Activated naive CD8-positive, alpha-beta T cell treated with anti-CD3 and anti-CD28 coated beads, Interleukin-2, amount 50 U/mL, for 24 hours (primary cell): ENCODE data around the gene B4GALT6.

Source experiments
- ATAC-seq: fragments of 150-1000 bp; cut with Tn5 transposase; one replicate; pipeline ENCODE4 v1.10.0; 2021
- DNase-seq: peaks from one replicate; pipeline ENCODE4 v3.0.0; 2021
- H3K27ac Mint-ChIP-seq: one replicate; pipeline ENCODE4 v1.8.0; 2021; ENCODE audit warnings: mild to moderate bottlenecking, mixed read lengths
- H3K27me3 Mint-ChIP-seq: one replicate; pipeline ENCODE4 v1.8.0; 2021; ENCODE audit warnings: mixed read lengths
- H3K36me3 Mint-ChIP-seq: one replicate; pipeline ENCODE4 v1.8.0; 2021; ENCODE audit warnings: low read depth, mixed read lengths
- H3K4me1 Mint-ChIP-seq: one replicate; pipeline ENCODE4 v1.8.0; 2021; ENCODE audit warnings: mixed read lengths
- H3K4me3 Mint-ChIP-seq: one replicate; pipeline ENCODE4 v1.8.0; 2021; ENCODE audit warnings: mild to moderate bottlenecking, moderate library complexity, mixed read lengths
- H3K9me3 Mint-ChIP-seq: one replicate; pipeline ENCODE4 v1.8.0; 2021; ENCODE audit warnings: mixed read lengths

B4GALT6 gene

DNA sequence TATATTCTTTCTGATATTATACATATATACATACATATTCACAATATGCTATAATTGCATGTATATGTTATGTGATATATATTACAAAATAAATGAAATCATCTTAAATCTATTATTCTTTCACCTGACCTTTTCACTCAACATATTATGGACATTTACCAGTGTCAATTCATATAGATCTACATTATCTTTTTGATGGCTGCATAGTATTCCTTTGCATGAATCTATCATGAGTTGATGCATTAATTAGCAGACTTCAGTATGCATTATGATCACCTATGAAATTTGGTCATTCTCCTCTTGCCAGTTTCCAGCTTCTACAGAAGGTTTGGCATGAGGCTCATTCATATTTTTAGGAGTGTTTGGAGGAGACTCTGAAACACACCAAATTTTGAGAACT lies 23.4 kb upstream of the B4GALT6 start:
- no peak for ATAC-seq
- H3K27ac Mint-ChIP-seq, result no peak overlapping the region
- no peaks in the 10 kb centered on the region for H3K36me3 Mint-ChIP-seq
- H3K4me1 Mint-ChIP-seq, result no peaks in the 10 kb centered on the region
- no peaks in the 10 kb centered on the region for H3K27me3 Mint-ChIP-seq
- H3K9me3 Mint-ChIP-seq, result no peaks in the 10 kb centered on the region
- DNase-seq, result no peak
- H3K4me3 Mint-ChIP-seq, result no peak overlapping the region

- no peaks in the 10 kb centered on the region for H3K36me3 Mint-ChIP-seq
- peaks cover 3% of the 10 kb centered on the region for H3K9me3 Mint-ChIP-seq
- H3K4me1 Mint-ChIP-seq, result no peaks in the 10 kb centered on the region
- DNase-seq (no peak), ATAC-seq (no peak)
- H3K27ac Mint-ChIP-seq, result no peak overlapping the region
- H3K4me3 Mint-ChIP-seq, result no peak overlapping the region
- no peaks in the 10 kb centered on the region for H3K27me3 Mint-ChIP-seq
Observed at GRCh38 chr18:31702449-31702848, 18.1 kb upstream of the B4GALT6 start.

DNA sequence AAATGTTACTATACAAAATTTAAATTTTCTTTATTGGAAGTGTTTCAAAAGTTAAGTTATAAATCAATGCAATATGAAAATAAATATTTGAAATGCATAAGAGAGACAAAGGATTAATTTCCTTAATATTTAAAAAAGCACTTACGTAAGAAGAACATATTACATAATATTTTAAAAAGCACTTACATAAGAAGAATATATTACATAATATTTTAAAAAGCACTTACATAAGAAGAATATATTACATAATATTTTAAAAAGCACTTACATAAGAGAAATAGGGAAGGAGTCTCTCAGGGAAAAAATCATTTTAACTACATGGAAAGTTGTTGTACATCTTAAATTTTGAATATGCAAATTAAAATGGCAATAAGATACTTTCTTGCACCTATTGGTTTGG lies 17.4 kb upstream of the B4GALT6 start:
- Mint-ChIP-seq H3K9me3 (peaks cover 3% of the 10 kb centered on the region), H3K27me3 (no peaks in the 10 kb centered on the region), H3K4me1 (no peaks in the 10 kb centered on the region), H3K27ac (no peak overlapping the region), H3K4me3 (no peak overlapping the region), H3K36me3 (no peaks in the 10 kb centered on the region)
- DNase-seq (no peak), ATAC-seq (no peak)

GRCh38 chr18:31700990-31701389 lies 16.6 kb upstream of the B4GALT6 start:
- DNase-seq, result no peak
- no peak overlapping the region for H3K27ac Mint-ChIP-seq
- peaks cover 3% of the 10 kb centered on the region for H3K9me3 Mint-ChIP-seq
- H3K27me3 Mint-ChIP-seq, result peaks cover under 1% of the 10 kb centered on the region
- no peak for ATAC-seq
- H3K4me1 Mint-ChIP-seq, result no peaks in the 10 kb centered on the region
- H3K4me3 Mint-ChIP-seq, result no peak overlapping the region
- H3K36me3 Mint-ChIP-seq, result no peaks in the 10 kb centered on the region

DNA sequence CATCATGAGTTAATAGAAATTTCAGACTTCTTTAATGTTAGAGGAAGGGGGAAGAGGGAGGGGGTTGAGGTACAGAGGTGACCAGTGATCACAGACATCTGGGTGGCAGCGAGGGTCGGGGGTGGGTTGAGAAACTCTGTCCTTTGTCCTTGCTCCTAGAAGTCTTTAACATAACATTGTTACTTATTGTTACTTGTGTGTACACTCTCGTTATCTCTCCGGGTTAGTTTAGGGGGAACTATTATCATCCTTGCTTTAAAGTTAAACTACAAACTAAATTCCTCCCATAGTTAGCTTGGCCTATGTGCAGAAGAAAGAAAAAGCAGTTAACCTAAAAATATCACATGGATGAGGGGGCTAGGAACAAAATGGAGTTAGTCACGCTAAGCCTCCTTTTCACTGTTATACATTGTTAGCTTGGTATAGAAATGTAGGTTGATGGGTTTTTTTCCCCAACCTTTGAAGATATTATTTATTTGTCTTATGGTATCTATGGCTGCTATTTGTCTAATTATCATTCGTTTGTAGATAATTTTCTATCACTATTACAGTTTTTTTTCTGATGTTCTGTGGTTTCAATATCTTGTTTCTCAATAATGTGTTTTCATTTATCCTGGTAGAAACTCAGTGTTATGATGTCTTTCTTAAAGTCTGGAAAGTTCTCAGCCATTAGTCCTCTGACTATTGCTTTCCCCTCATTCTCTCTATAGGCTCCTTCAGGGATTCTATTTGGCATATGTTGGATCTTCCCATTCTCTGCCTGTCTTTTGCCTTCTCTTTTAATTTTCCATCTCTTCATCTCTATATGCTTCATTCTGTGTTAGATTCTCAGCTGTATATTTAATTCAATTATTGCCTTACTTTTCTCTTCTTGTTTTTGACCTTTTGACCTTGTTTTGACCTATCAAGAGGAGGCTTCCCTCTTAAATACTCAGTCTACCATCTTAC lies 13.2 kb upstream of the B4GALT6 start:
- no peak for DNase-seq
- ATAC-seq, result no peak
- Mint-ChIP-seq H3K36me3 (no peaks in the 10 kb centered on the region), H3K27ac (no peak overlapping the region), H3K9me3 (peaks cover 3% of the 10 kb centered on the region), H3K27me3 (peaks cover 6% of the 10 kb centered on the region), H3K4me1 (no peaks in the 10 kb centered on the region), H3K4me3 (no peak overlapping the region)

GRCh38 chr18:31695989-31696388 lies 11.6 kb upstream of the B4GALT6 start:
- H3K4me1 Mint-ChIP-seq, result no peaks in the 10 kb centered on the region
- ATAC-seq, result no peak
- peaks cover 3% of the 10 kb centered on the region for H3K9me3 Mint-ChIP-seq
- H3K36me3 Mint-ChIP-seq, result no peaks in the 10 kb centered on the region
- H3K27me3 Mint-ChIP-seq, result peaks cover 6% of the 10 kb centered on the region
- DNase-seq, result no peak
- H3K27ac Mint-ChIP-seq, result no peak overlapping the region
- no peak overlapping the region for H3K4me3 Mint-ChIP-seq

- ATAC-seq, result no peak
- Mint-ChIP-seq H3K36me3 (no peaks in the 10 kb centered on the region), H3K4me3 (no peak overlapping the region), H3K27ac (no peak overlapping the region), H3K4me1 (no peaks in the 10 kb centered on the region), H3K9me3 (peaks cover 3% of the 10 kb centered on the region), H3K27me3 (peaks cover 9% of the 10 kb centered on the region)
- DNase-seq, result no peak
Observed at GRCh38 chr18:31694297-31694696, 9.9 kb upstream of the B4GALT6 start.

GRCh38 chr18:31688606-31689005 lies 4.2 kb upstream of the B4GALT6 start:
- Mint-ChIP-seq H3K36me3 (no peaks in the 10 kb centered on the region), H3K27me3 (peaks cover 24% of the 10 kb centered on the region), H3K4me1 (peaks cover 10% of the 10 kb centered on the region), H3K9me3 (no peaks in the 10 kb centered on the region), H3K4me3 (no peak overlapping the region), H3K27ac (no peak overlapping the region)
- ATAC-seq (no peak), DNase-seq (no peak)

GRCh38 chr18:31686986-31687928 lies 2.9 kb upstream of the B4GALT6 start:
- H3K36me3 Mint-ChIP-seq, result no peaks in the 10 kb centered on the region
- DNase-seq, result no peak
- peaks cover 37% of the 10 kb centered on the region for H3K27me3 Mint-ChIP-seq
- ATAC-seq, result no peak
- no peaks in the 10 kb centered on the region for H3K9me3 Mint-ChIP-seq
- H3K27ac Mint-ChIP-seq, result no peak overlapping the region
- peaks cover 12% of the 10 kb centered on the region for H3K4me1 Mint-ChIP-seq
- no peak overlapping the region for H3K4me3 Mint-ChIP-seq

- no peak for ATAC-seq
- H3K4me1 Mint-ChIP-seq, result peaks cover 12% of the 10 kb centered on the region
- H3K27ac Mint-ChIP-seq, result no peak overlapping the region
- no peaks in the 10 kb centered on the region for H3K36me3 Mint-ChIP-seq
- no peak for DNase-seq
- H3K27me3 Mint-ChIP-seq, result peaks cover 41% of the 10 kb centered on the region
- H3K4me3 Mint-ChIP-seq, result no peak overlapping the region
- H3K9me3 Mint-ChIP-seq, result no peaks in the 10 kb centered on the region
Observed at GRCh38 chr18:31686572-31686971, 2.2 kb upstream of the B4GALT6 start.

DNA sequence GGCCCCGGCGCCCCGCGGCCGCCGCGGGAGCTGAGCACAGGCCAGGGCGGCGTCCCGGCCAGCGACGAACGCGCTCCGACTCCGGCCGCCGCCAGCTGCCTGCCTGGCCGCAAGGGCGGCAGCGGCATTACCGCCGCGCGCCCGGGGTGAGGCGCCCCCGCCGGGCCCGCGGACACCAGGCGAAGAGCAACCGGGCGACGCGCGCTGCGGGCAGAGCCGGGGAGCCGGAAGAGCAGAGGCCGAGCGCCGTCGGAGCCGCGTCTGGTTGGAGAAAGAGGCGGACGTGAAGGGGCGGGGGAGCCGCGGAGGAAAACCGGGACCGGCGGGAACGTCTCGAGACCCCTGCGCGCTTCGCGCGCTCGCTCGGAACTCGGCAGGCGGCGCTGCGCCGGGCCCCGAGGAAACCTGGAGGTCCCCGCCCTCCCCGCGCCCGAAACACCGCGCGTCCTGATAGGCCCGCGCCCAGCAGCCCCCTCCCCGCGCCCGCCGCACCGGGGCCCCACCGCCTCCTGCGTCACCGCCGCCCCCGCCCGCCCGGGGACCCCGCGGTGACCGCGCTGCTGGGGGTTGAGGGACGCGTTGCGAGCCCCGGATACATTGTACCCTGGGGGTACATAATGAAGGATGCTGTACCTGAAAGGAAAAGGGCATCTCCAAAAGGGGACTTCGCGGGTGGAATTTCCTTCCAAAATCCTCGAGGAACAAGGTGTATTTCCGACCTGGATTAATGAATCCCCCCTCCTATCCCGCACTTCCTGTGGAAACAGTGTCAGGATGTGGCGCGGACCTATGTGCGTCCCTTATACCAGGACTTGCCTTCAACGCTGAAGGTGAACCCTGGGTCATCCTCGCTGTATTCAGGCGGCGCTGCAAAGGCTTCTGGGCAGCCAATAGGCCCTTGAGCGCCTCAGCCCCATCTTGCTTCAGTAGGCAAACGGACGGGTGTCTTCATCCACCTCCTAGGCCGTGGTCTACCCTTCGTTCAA lies 1.0 kb upstream of the B4GALT6 start:
- Mint-ChIP-seq H3K36me3 (no peaks in the 10 kb centered on the region), H3K27me3 (peaks cover 46% of the 10 kb centered on the region), H3K9me3 (no peaks in the 10 kb centered on the region), H3K4me3 (peak overlapping the region; percentile 78), H3K27ac (peak overlapping the region; percentile 62), H3K4me1 (peaks cover 12% of the 10 kb centered on the region)
- peak; percentile 61 for DNase-seq
- ATAC-seq, result peak; percentile 72

GRCh38 chr18:31683968-31684278 lies 458 bp downstream of the B4GALT6 start:
- H3K9me3 Mint-ChIP-seq, result no peaks in the 10 kb centered on the region
- peak overlapping the region; percentile 80 for H3K4me3 Mint-ChIP-seq
- peaks cover 49% of the 10 kb centered on the region for H3K27me3 Mint-ChIP-seq
- H3K36me3 Mint-ChIP-seq, result no peaks in the 10 kb centered on the region
- ATAC-seq (no peak), DNase-seq (no peak)
- peaks cover 12% of the 10 kb centered on the region for H3K4me1 Mint-ChIP-seq
- H3K27ac Mint-ChIP-seq, result peak overlapping the region; percentile 55

DNA sequence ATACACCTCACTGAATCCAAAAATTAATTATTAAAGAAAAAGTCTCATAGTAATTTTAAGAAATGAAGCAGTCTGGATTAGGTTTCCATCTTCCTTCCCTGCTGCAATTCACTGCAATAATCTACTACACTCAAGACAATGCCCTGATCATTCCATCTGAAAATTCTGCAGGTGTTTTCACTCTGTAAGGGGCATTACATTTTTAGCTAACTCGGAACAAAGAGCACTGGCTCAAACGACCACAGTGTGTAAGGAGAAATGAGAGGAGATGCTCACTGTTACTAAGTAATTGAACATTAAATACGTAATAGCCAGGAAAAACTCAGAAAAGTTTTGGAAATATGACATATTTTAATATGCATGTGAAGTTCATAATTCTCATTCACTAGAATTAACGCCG lies 1.3 kb downstream of the B4GALT6 start:
- Mint-ChIP-seq H3K27ac (no peak overlapping the region), H3K36me3 (no peaks in the 10 kb centered on the region), H3K4me3 (peak overlapping the region; percentile 23), H3K27me3 (peaks cover 51% of the 10 kb centered on the region), H3K4me1 (peaks cover 12% of the 10 kb centered on the region), H3K9me3 (no peaks in the 10 kb centered on the region)
- no peak for DNase-seq
- ATAC-seq, result no peak
